AG09309 (cell line): Measurements from ENCODE around the gene LSMEM2.
A peak's percentile ranks its signal among the peaks of the same experiment; 100 is the strongest.

Source experiments
- DNase-seq: peaks from one replicate; pipeline ENCODE4 v3.0.0-alpha.2; 2010; ENCODE audit warnings: low read depth
- H3K4me3 ChIP-seq: 2 replicates; pipeline ENCODE4 v1.5.1; 2011; ENCODE audit warnings: mild to moderate bottlenecking, low read depth, low read length, moderate library complexity; ENCODE audit not compliant: control insufficient read depth
- TF ChIP-seq, protein P1 (sequence below): IDR thresholded peaks from 2 replicates; pipeline ENCODE4 v1.5.1; 2011; ENCODE audit warnings: mild to moderate bottlenecking, low read depth, low read length, inconsistent platforms; ENCODE audit not compliant: insufficient read depth, control insufficient read depth; ENCODE audit errors: missing control alignments

LSMEM2 gene

DNA sequence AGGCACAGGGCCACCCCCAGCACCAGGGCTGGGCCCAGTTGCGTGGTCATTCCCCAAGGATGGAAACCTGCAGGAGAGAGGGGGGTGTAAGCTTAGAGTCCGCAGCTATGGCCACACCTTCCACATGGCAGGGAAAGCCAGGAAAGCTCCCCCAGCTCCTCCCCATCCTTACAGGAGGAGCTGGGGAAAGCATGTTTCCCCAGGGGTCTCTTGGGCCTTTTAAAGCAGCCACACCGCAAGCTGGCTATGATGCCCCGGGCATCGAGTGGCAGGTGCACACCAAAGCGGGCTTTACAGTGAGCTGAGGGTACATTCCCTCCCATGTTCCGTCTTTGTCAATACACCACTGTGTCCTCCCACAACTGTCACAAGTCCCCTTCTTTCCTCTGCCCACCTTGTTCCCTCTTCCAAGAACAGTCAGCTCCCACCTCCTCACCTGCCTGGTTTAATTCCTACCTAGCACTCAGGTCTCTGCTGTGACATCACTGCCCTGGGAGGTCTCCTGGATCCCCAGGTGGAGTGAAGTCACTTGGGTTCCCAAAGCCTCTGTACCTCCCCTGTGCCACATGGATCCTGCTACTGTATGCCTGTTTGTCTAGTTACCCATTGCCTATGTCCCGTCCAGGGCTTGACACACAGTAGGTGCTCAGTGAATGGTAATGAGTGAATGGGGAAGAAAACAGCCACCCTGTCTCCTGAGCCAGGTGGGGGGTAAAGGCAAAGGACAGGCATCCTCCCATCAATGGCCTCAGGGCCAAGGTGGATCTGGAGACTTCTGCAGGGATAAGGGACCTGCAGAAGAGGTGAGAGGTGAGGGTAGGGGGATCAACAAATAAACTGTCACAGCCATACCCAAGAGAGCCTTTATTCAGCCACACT is 16.9 kb downstream of the LSMEM2 start:
- no peak overlapping the region for H3K4me3 ChIP-seq
- TF ChIP-seq, protein P1, sequence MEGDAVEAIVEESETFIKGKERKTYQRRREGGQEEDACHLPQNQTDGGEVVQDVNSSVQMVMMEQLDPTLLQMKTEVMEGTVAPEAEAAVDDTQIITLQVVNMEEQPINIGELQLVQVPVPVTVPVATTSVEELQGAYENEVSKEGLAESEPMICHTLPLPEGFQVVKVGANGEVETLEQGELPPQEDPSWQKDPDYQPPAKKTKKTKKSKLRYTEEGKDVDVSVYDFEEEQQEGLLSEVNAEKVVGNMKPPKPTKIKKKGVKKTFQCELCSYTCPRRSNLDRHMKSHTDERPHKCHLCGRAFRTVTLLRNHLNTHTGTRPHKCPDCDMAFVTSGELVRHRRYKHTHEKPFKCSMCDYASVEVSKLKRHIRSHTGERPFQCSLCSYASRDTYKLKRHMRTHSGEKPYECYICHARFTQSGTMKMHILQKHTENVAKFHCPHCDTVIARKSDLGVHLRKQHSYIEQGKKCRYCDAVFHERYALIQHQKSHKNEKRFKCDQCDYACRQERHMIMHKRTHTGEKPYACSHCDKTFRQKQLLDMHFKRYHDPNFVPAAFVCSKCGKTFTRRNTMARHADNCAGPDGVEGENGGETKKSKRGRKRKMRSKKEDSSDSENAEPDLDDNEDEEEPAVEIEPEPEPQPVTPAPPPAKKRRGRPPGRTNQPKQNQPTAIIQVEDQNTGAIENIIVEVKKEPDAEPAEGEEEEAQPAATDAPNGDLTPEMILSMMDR = no peak
- DNase-seq = no peak

- no peak overlapping the region for H3K4me3 ChIP-seq
- TF ChIP-seq, protein P1 = no peak
- DNase-seq = no peak
Observed at GRCh38 chr3:50296721-50297383, 18.0 kb downstream of the LSMEM2 start.

DNA sequence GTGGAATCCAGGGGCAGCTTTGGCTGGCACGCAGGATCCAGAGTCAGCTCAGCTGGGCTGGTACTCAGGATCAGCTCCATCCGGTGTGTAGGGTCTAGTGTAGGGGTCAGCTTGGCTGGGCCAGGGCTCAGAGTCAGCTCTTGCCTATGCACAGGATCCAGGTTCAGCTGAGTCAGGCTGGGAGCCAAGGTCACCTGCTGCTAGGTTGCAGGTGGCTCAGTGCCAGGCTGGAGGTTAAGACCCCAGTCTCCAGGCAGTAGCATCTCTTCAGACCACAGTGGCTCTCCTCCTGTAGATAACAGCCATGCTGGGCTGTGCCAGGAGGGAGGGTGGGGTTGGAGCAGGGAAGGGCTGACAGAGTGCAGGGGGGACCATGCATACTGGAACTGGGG is 18.5 kb downstream of the LSMEM2 start:
- no peak for DNase-seq
- TF ChIP-seq, protein P1 = no peak
- H3K4me3 ChIP-seq = no peak overlapping the region

GRCh38 chr3:50297896-50298725 is 19.2 kb downstream of the LSMEM2 start:
- H3K4me3 ChIP-seq = peak overlapping the region; percentile 68

DNA sequence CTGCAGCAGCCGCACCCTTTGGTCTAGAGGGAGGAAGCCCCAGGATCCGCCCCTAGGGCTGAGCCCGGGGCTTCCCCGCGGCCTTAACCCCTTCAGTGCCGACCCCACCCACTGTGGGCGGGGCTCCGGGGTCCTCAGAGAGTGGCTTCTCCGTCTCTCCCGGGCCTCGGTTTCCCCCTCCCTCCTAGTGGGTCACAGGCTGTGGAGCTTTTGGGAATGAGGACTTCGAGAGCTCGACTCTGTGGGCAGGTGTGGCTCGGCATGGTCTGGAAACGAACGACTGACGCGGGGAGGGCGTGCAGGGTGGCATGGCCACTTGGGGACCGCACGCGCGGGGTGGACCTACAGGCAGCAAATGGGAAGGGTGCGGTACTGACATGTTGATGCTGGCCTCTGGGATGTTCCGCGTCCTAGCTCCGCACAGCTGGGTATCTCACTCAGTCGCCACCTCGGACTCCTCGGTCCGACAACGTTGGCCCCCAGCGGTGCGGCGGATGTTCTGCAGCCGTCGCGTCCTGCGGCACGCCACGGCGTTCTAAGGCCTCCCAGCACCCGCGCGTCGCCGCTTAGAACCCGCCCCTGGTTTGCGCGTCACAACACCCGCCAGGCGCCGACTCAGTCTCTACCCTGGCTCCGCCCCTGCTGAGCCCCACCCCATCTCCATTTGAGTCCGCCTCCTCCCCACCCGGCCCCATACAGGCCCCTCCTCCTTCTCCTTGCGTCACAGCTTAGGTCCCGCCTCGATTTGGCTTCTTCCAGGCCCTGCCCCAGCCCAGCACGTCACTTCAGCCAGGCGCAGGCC is 20.1 kb downstream of the LSMEM2 start, which contains the start of the genes HYAL3 and NAA80:
Gene HYAL3, minus strand, starts transcription at position 570 of the 802 bp plus-strand sequence. CDS start 3,803 bp downstream, outside the sequence.
Gene NAA80, minus strand, starts transcription at position 570 of the 802 bp plus-strand sequence. CDS start 1,942 bp downstream, outside the sequence.
- H3K4me3 ChIP-seq = peak within 1 kb of the TSS; percentile 68
- TF ChIP-seq, protein P1 = peak; percentile 8
- DNase-seq = peak; percentile 98

More at GRCh38 chr3:50297896-50298725, 19.2 kb downstream of the LSMEM2 start:
- TF ChIP-seq, protein P1 = no peak
- DNase-seq = no peak
